HepG2 (cell line): Measurements from ENCODE around the gene HUNK. TPM values are rescaled to one million over a fixed set of nuclear protein-coding genes. Genes with fewer than 3 reads are reported as not detected.

ENCODE experiments used
- FOXO1 ChIP-seq: sonication (generic); formaldehyde crosslinking; IDR thresholded peaks from 2 replicates; pipeline ENCODE4 v1.4.0; 2020; ENCODE audit warnings: missing genetic modification reagents
- KIAA2018 ChIP-seq: sonication (generic); formaldehyde crosslinking; IDR thresholded peaks from 2 replicates; pipeline ENCODE4 v1.5.0; 2020; ENCODE audit warnings: mild to moderate bottlenecking, missing genetic modification reagents, borderline replicate concordance
- KMT2A ChIP-seq: sonication (generic); formaldehyde crosslinking; IDR thresholded peaks from 2 replicates; pipeline ENCODE4 v1.4.0; 2020; ENCODE audit warnings: missing genetic modification reagents
- MTA3 ChIP-seq: sonication (generic); formaldehyde crosslinking; IDR thresholded peaks from 2 replicates; pipeline ENCODE4 v1.4.0; 2020; ENCODE audit warnings: missing genetic modification reagents
- PHF21A ChIP-seq: sonication (generic); formaldehyde crosslinking; IDR thresholded peaks from 2 replicates; pipeline ENCODE4 v1.5.0; 2020; ENCODE audit warnings: mild to moderate bottlenecking, missing genetic modification reagents
- RCOR2 ChIP-seq: IDR thresholded peaks from 2 replicates; pipeline ENCODE4 v1.6.1; 2016; ENCODE audit warnings: missing biosample characterization, missing genetic modification reagents
- RFX3 ChIP-seq: IDR thresholded peaks from 2 replicates; pipeline ENCODE4 v1.6.1; 2016; ENCODE audit warnings: missing biosample characterization, missing genetic modification reagents
- SIX1 ChIP-seq: sonication (generic); formaldehyde crosslinking; IDR thresholded peaks from 2 replicates; pipeline ENCODE4 v1.4.0; 2020; ENCODE audit warnings: missing genetic modification reagents, borderline replicate concordance
- SOX6 ChIP-seq, 2 experiments: fragments of 450-650 bp in 1 of 2; sonication (generic) in 1 of 2; formaldehyde crosslinking in 1 of 2; IDR thresholded peaks; 2 replicates each; pipeline versions ENCODE4 v1.4.0 to v1.6.1; 2017 to 2020; ENCODE audit warnings: antibody characterized with exemption in 1 of 2, mild to moderate bottlenecking in 1 of 2, missing genetic modification reagents in 1 of 2
- SP2 ChIP-seq: sonication (generic); formaldehyde crosslinking; IDR thresholded peaks from 2 replicates; pipeline ENCODE4 v1.5.1; 2020; ENCODE audit warnings: mild to moderate bottlenecking, missing genetic modification reagents
- TEAD3 ChIP-seq: optimal IDR thresholded peaks from 2 replicates; pipeline ENCODE3; 2016; ENCODE audit warnings: borderline replicate concordance
- TOE1 ChIP-seq: sonication (generic); formaldehyde crosslinking; IDR thresholded peaks from 2 replicates; pipeline ENCODE4 v1.4.0; 2020; ENCODE audit warnings: mild to moderate bottlenecking, missing genetic modification reagents
- ZBTB43 ChIP-seq: sonication (generic); formaldehyde crosslinking; conservative IDR thresholded peaks from 2 replicates; pipeline ENCODE4 v1.4.0; 2020; ENCODE audit warnings: missing genetic modification reagents
- ZNF225 ChIP-seq: sonication (generic); formaldehyde crosslinking; IDR thresholded peaks from 2 replicates; pipeline ENCODE4 v1.4.0; 2020; ENCODE audit warnings: mild to moderate bottlenecking, missing genetic modification reagents
- ZNF432 ChIP-seq: sonication (generic); formaldehyde crosslinking; IDR thresholded peaks from 2 replicates; pipeline ENCODE4 v1.5.0; 2020; ENCODE audit warnings: missing genetic modification reagents, mild to moderate bottlenecking, borderline replicate concordance
- ZSCAN20 ChIP-seq: sonication (generic); formaldehyde crosslinking; IDR thresholded peaks from 2 replicates; pipeline ENCODE4 v1.4.0; 2020; ENCODE audit warnings: missing genetic modification reagents, mild to moderate bottlenecking, borderline replicate concordance
- polyA plus RNA-seq, 8 experiments: library from polyadenylated mRNA; depleted of rRNA in 3 of 8; stranded (reverse) in 7 of 8; unstranded in 1 of 8; fragments of >200 nt; fragmentation: Illumina TruSeq in 4 of 8; extraction: Trizol in 4 of 8; gene quantifications; 2 replicates each; pipeline versions ENCODE4 v1.2.1 to v1.2.3, GENCODE V29; 2011 to 2016; ENCODE audit warnings: low read depth in 4 of 8, missing spikeins in 1 of 8, mixed read lengths in 1 of 8; ENCODE audit not compliant: insufficient read depth in 1 of 8
- total RNA-seq, 5 experiments: library from RNA; depleted of rRNA; stranded (reverse); fragments of >200 nt; fragmentation: Illumina TruSeq; extraction: Trizol; gene quantifications; 2 replicates each; pipeline ENCODE4 v1.2.3, GENCODE V29; 2016; ENCODE audit warnings: low read depth in 1 of 5
- TF ChIP-seq, protein P1 (sequence below): sonication (generic); formaldehyde crosslinking; IDR thresholded peaks from 2 replicates; pipeline ENCODE4 v1.9.0; 2022; ENCODE audit warnings: low read depth, missing genetic modification reagents
- TF ChIP-seq, protein P2 (sequence below): sonication (generic); formaldehyde crosslinking; IDR thresholded peaks from 2 replicates; pipeline ENCODE4 v1.4.0; 2020; ENCODE audit warnings: mild to moderate bottlenecking, missing genetic modification reagents, borderline replicate concordance

The HUNK gene
- total and polyA plus RNA-seq, 2 of the 13 experiments (the other 11 are each of a cell fraction or from before 2014, with no cell fraction given) = 1.8 to 1.9 TPM

- TF ChIP-seq SOX6 (IDR thresholded peaks at IDR 0.05) (no peak), SOX6 (CRISPR knock-in tag; IDR thresholded peaks at IDR 0.05) (peak; percentile 97), ZBTB43 (CRISPR knock-in tag) (peak; percentile 58; the same call in 1 of the 2 replicates), KMT2A (peak; percentile 66; the same call in 1 of the 2 replicates), KIAA2018 (no peak), PHF21A (CRISPR knock-in tag) (peak; percentile 71), FOXO1 (CRISPR knock-in tag) (peak; percentile 83), SP2 (CRISPR knock-in tag) (no peak), RCOR2 (peak; percentile 86), MTA3 (CRISPR knock-in tag) (no peak), TEAD3 (peak; percentile 44), TOE1 (no peak), ZNF432 (CRISPR knock-in tag) (no peak), RFX3 (no peak), ZNF225 (CRISPR knock-in tag) (no peak), SIX1 (peak; percentile 99), ZSCAN20 (CRISPR knock-in tag) (no peak)
- TF ChIP-seq, protein P1, sequence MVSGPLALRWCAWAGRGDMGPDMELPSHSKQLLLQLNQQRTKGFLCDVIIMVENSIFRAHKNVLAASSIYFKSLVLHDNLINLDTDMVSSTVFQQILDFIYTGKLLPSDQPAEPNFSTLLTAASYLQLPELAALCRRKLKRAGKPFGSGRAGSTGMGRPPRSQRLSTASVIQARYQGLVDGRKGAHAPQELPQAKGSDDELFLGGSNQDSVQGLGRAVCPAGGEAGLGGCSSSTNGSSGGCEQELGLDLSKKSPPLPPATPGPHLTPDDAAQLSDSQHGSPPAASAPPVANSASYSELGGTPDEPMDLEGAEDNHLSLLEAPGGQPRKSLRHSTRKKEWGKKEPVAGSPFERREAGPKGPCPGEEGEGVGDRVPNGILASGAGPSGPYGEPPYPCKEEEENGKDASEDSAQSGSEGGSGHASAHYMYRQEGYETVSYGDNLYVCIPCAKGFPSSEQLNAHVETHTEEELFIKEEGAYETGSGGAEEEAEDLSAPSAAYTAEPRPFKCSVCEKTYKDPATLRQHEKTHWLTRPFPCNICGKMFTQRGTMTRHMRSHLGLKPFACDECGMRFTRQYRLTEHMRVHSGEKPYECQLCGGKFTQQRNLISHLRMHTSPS (CRISPR knock-in tag) = no peak
- TF ChIP-seq, protein P2, sequence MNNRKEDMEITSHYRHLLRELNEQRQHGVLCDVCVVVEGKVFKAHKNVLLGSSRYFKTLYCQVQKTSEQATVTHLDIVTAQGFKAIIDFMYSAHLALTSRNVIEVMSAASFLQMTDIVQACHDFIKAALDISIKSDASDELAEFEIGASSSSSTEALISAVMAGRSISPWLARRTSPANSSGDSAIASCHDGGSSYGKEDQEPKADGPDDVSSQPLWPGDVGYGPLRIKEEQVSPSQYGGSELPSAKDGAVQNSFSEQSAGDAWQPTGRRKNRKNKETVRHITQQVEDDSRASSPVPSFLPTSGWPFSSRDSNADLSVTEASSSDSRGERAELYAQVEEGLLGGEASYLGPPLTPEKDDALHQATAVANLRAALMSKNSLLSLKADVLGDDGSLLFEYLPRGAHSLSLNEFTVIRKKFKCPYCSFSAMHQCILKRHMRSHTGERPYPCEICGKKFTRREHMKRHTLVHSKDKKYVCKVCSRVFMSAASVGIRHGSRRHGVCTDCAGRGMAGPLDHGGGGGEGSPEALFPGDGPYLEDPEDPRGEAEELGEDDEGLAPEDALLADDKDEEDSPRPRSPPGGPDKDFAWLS = no peak
These were observed 56.7 kb downstream of the HUNK start (continued) for GRCh38 chr21:31929548-31929947.
